Activated CD4-positive, alpha-beta T cell treated with anti-CD3 and anti-CD28 coated beads, Interleukin-2, amount 50 U/mL, for 16 hours (primary cell): ENCODE data around the gene COMT.
A peak's percentile ranks its signal among the peaks of the same experiment; 100 is the strongest.

Experiments
- DNase-seq: peaks from one replicate; pipeline ENCODE4 v3.0.0-alpha.2; 2020

The COMT gene

DNA sequence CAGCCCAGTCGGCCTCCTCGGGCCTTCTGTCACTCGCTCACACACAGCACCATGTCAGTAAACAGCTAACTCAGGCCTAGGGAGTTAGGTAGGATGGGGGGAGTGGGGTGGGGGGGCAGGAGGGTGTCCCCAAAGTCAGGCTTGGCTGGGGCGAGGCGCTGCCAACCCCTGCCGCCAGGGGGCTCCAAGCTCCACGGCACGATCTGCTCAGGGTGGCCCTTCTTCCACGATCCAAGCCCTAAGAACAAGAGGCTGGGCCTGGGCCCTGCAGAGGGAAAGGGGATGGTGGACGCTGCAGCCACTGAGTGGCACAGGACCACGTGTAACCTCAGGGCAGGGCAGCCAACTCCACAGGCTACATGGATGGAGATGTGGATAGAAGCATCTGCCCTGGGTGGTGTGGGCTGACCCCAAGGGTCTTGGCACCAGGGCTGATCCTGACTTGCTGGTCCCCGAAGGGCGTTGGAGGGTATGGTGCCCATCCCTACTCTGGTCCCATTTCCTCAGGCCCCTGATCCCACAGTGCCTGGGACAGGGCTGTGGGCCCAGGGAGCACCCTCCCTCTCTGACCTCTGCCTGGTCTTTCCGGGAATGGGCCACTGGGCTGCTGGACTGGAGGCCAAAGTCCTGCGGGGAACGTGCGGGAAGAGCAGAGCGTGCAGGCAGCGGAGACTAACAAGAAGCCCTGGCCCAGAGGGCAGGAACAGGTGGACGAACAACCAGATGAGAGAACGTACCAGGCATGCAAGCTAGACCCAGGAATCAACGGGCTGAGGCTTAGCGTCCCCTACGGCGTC lies 29.1 kb downstream of the COMT start:
- DNase-seq = peak; percentile 73

GRCh38 chr22:19971276-19972124 lies 29.9 kb downstream of the COMT start:
- no peak for DNase-seq

- DNase-seq = no peak
These were observed 30.7 kb downstream of the COMT start for GRCh38 chr22:19972251-19972650.

GRCh38 chr22:19972652-19973550 lies 31.3 kb downstream of the COMT start:
- DNase-seq = no peak

DNA sequence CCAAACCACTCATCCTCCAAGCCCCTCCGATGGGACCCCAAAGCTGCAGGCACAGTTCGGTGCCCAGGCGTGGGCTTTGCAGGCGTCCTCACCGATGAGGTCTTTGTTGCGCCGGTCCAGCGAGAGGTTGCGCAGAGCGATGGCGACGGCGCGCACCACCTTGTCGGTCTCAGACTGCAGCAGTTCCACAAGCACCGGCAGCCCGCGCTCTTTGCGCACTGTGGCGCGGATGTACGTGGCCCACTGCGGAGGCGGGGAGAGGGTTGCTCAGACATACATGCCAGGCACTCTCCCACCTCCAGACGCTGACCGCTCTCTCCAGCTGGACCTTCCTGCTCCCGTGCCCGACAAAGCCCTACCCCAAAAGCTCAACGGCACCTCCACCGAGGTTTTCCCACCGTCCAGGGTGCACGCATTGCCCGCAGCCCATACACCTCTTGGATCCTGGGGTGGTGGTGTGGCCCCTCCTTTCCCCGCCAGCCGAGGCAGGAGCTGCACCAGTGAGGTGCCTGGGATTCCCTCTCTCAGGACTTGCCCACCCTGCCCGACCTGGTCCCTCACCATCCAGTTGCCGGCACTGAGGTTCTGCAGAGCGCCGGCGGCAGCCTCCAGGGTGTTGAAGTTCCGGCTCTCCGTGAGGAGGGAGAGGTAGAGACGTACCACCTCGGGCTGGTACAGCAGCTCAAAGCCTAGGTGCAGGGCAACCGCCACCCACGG lies 32.1 kb downstream of the COMT start:
- no peak for DNase-seq

DNA sequence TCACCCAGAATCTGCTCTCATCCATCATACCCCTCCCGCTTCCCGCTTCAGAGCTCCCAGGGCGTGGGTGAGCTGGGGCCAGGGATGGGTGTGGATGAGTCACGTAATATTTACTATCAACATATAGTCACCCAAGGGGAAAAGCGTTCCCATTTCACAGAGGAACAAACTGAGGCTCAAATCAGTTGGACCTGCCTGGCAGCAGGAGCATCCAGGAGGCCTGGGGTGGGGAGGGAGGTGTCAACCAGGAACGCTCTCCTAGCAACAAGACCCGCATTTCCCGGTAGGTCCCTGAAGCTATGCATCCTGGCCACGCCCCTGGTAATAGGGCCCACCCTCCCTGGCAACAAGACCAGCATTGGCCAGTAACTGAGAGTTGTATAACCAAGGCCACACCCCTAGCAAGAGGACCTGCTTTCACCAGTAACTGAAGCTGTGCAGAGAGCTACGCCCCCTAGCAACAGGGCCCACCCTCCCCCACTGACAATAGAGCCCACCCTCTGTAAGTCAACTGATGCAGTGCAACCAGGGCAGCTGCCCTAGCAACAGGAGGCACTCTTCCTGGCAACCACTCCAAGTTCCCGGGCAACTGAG lies 32.8 kb downstream of the COMT start:
- DNase-seq = peak; percentile 35

GRCh38 chr22:19974935-19975706 lies 33.5 kb downstream of the COMT start:
- DNase-seq = no peak

DNA sequence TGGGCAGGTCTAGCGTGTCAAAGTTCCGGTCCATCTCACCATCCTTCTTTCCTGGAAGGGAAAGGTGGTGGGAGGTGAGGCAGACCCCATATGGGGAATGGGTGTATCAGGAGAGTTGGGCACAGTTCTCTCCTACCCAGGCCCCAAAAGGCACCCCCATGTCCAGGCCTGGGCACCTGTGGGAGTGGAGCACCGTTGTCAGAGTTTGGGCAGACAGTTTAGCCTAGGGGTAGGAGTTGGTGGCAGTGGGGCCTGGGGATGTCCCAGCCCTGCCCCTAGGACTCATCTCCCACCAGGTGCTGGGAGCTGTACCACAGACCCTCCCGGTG lies 34.1 kb downstream of the COMT start:
- no peak for DNase-seq

DNA sequence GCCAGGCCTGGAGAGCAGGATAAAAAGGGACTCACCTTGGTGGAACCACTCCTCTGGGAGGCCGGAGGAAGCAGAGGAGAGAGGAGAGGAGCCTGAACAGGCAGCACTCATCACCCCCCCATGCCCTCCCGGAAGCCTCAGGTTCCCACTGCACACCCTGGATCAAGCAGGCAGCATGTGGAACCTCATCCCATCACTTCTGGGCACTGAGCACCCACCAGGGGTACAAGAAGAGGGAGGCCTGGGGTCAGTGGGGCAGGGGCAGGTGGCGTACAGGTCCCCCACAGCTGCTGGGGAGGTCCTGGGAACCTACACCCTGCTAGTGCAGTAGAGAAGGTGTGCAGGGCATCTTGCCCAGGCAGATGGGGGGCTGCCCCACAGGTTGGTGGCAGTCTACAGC lies 35.1 kb downstream of the COMT start:
- no peak for DNase-seq

- no peak for DNase-seq
These were observed 36.0 kb downstream of the COMT start for GRCh38 chr22:19977296-19978243.

- DNase-seq = no peak
These were observed 37.2 kb downstream of the COMT start for GRCh38 chr22:19978748-19979147.

DNA sequence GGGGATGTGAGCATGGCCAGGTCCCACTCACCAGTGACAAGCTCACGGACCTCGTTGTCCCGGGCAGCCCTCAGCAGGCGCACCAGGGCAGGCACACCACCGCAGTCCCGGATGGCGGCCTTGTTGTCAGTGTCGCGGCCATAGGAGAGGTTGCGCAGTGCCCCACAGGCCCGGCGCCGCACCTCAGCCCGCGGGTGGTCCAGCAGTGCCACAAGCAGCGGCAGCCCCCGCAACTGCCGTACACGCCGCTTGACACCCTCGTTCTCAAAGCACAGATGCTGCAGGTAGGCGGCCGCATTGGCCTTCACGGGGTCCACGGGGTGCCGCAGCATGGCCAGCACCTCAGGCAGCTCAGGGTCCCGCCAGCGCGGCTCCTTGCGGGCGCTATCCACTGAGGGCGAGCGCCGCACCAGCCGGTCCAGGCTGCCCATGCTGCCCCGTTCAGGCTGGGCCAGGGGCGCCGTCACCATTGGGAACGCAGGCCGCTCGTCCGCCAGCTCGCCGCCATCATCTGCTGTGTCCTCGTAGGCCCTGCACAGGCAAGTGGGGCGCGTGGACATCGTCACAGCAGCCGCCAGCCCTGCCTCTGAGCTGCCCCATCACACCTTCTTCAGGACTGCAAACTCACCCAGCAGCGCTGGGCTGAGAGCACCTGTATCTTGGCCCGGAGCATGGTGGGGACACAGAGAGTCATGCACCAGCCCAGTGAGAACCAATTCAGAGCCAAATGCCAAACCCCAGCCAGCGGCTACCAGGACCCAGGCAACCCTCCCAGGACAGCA lies 38.3 kb downstream of the COMT start:
- no peak for DNase-seq

GRCh38 chr22:19980766-19981165 lies 39.2 kb downstream of the COMT start:
- no peak for DNase-seq

- no peak for DNase-seq
These were observed 39.8 kb downstream of the COMT start for GRCh38 chr22:19981171-19981960.

- no peak for DNase-seq
These were observed 40.7 kb downstream of the COMT start for GRCh38 chr22:19981961-19982920.

DNA sequence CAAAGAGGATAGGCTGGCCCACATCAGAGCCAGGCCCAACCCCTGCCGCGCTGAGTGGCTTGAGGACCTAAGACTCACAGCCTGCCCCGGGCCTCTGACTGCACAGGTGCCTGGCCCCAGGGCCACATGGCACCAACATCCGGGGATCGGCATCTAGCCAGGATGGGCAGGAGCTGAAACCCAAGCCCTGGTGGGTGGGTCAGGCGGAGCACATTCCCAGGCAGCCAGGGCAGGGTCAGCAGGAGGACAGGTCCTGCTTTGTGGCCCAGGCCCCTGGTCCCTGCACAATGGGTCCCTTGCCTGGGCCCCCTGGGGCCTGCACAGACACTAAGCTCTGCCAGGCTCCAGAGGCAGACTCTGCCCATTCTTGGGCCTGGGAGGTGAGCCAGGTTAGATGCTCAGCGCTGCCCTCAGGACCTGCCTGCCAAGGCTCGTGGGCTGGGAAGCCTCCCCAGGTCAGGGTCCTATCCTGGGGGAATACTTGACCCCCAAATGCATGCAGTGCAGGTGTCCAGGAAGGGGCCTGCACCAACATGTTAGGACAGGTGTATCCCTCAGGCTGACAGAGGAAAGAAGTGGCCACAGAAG lies 41.5 kb downstream of the COMT start:
- no peak for DNase-seq

DNA sequence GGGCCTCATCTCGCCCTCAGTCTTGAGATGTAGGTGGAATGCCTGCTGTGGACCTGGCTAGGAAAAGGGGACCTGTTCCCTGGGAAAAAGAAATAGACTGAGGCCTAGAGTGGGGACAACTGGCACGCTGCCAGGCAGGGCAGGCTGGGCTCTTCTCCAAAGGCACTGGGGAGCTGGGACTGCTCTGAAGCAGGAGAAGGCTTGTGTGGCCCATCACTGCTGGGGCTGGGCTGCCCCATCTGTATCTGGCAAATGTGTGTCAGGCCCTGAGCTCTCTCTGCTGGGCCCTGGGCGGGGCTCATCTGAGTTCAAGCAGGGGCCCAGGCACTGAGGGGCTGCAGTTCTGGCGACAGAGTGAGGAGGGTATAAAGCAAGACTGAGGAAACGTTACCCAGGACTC lies 42.2 kb downstream of the COMT start:
- no peak for DNase-seq
